ENCODE measurements around the gene ATG3.

Gene ATG3

DNA sequence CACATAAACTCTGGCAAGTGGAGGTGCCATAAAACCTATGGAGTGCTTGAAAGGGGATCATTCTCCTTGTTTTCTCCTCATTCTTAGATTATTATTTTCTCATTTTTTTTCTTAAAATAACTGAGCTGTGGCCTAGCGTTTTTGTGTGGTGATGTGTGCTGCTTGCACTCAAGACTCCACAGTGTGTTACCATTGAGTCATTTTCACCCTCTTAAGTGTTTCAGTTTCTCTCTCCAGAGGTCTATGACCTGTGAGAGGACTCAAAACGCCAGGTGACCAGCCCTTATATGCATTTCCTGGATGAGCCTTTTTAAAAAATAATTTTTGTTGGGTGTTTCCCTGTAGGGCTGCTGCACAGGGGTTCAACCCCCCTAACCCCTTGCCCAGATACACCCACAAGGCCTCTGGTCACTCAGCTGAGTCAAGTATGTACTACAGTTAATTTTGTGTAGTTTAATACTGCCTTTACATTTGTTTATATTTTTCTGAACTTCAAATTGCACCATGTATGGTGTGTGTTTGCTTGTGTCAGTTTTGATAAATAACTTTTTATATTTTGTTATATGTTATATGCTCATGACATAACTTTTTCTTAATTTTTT, 47.1 kb downstream of the ATG3 start (continued):
- TF ChIP-seq ZBTB20 (tag by site-specific recombination; IDR thresholded peaks at IDR 0.05): no peak
- no peak for TF ChIP-seq ZNF404 (tag by site-specific recombination; IDR thresholded peaks at IDR 0.05)
- TF ChIP-seq ZNF555 (tag by site-specific recombination; conservative IDR thresholded peaks at IDR 0.05): no peak

- CTCF ChIA-PET: interaction anchor here (0.7 kb wide), 3 partner anchors 43 to 246 kb away, joined by 3 to 4 read pairs (median 4); no protein-coding TSS in a partner anchor
- Histone ChIP-seq H3K9me3 (ENCODE audit: control insufficient read depth, insufficient read depth, low read depth, low read length) (no peaks in the 10 kb centered on the region), H3K36me3 (ENCODE audit: control insufficient read depth in 2 of 2, insufficient read depth in 1 of 2, low read length in 2 of 2) (no peaks in the 10 kb centered on the region), H3K4me3 (ENCODE audit: low read depth, low read length) (no peak overlapping the region), H3K27ac (ENCODE audit: extremely low read depth, low read depth, low read length) (no peak overlapping the region), H3K4me1 (ENCODE audit: control insufficient read depth, insufficient read depth, low read length) (no peaks in the 10 kb centered on the region)
- peak; percentile 95 for TF ChIP-seq SETDB1 (IDR thresholded peaks at IDR 0.05; ENCODE audit: insufficient read length, low read length)
- TF ChIP-seq ZNF837 (tag by site-specific recombination; IDR thresholded peaks at IDR 0.05): no peak
- POLR2A ChIA-PET: no interaction called here
Measured at GRCh38 chr3:112512320-112512719, 49.4 kb downstream of the ATG3 start.

GRCh38 chr3:112508860-112509259, 52.9 kb downstream of the ATG3 start:
- Histone ChIP-seq H3K4me3 (ENCODE audit: low read depth, low read length) (no peak overlapping the region), H3K27ac (ENCODE audit: extremely low read depth, low read depth, low read length) (no peak overlapping the region), H3K4me1 (ENCODE audit: control insufficient read depth, insufficient read depth, low read length) (no peaks in the 10 kb centered on the region), H3K36me3 (ENCODE audit: control insufficient read depth in 2 of 2, insufficient read depth in 1 of 2, low read length in 2 of 2) (no peaks in the 10 kb centered on the region), H3K9me3 (ENCODE audit: control insufficient read depth, insufficient read depth, low read depth, low read length) (no peaks in the 10 kb centered on the region)
- CTCF ChIA-PET: interaction anchor here (0.6 kb wide), 1 partner anchor 13 kb away, joined by 9 read pairs; no protein-coding TSS in a partner anchor
- TF ChIP-seq, protein P1, sequence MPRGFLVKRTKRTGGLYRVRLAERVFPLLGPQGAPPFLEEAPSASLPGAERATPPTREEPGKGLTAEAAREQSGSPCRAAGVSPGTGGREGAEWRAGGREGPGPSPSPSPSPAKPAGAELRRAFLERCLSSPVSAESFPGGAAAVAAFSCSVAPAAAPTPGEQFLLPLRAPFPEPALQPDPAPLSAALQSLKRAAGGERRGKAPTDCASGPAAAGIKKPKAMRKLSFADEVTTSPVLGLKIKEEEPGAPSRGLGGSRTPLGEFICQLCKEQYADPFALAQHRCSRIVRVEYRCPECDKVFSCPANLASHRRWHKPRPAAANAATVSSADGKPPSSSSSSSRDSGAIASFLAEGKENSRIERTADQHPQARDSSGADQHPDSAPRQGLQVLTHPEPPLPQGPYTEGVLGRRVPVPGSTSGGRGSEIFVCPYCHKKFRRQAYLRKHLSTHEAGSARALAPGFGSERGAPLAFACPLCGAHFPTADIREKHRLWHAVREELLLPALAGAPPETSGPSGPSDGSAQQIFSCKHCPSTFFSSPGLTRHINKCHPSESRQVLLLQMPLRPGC (tag by site-specific recombination; IDR thresholded peaks at IDR 0.05): no peak
- TF ChIP-seq ZBTB7A (tag by site-specific recombination; IDR thresholded peaks at IDR 0.05; ENCODE audit: low read depth) (no peak), ZNF701 (tag by site-specific recombination; IDR thresholded peaks at IDR 0.05) (no peak)
- POLR2A ChIA-PET: no interaction called here

- ChIA-PET CTCF (interaction anchor here (1.9 kb wide), 1 partner anchor 23 kb away, joined by 5 read pairs; no protein-coding TSS in a partner anchor), POLR2A (no interaction called here)
- TF ChIP-seq ZNF404 (tag by site-specific recombination; IDR thresholded peaks at IDR 0.05) (no peak), ZNF19 (tag by site-specific recombination; IDR thresholded peaks at IDR 0.05; ENCODE audit: low read depth) (no peak), WT1 (tag by site-specific recombination; IDR thresholded peaks at IDR 0.05) (no peak), ZNF843 (tag by site-specific recombination; IDR thresholded peaks at IDR 0.05) (no peak), ZNF175 (tag by site-specific recombination; IDR thresholded peaks at IDR 0.05) (no peak), BCL11B (tag by site-specific recombination; IDR thresholded peaks at IDR 0.05; ENCODE audit: low read depth) (no peak), ZNF548 (tag by site-specific recombination; IDR thresholded peaks at IDR 0.05) (no peak), ZNF266 (tag by site-specific recombination; IDR thresholded peaks at IDR 0.05; ENCODE audit: low read depth) (no peak), ZNF544 (tag by site-specific recombination; IDR thresholded peaks at IDR 0.05) (no peak), ZNF121 (tag by site-specific recombination; IDR thresholded peaks at IDR 0.05) (no peak), ZNF214 (tag by site-specific recombination; IDR thresholded peaks at IDR 0.05; ENCODE audit: borderline replicate concordance) (no peak), ZNF354C (tag by site-specific recombination; IDR thresholded peaks at IDR 0.05; ENCODE audit: borderline replicate concordance, low read depth) (no peak), GFI1B (tag by site-specific recombination; IDR thresholded peaks at IDR 0.05) (no peak)
- TF ChIP-seq, protein P2, sequence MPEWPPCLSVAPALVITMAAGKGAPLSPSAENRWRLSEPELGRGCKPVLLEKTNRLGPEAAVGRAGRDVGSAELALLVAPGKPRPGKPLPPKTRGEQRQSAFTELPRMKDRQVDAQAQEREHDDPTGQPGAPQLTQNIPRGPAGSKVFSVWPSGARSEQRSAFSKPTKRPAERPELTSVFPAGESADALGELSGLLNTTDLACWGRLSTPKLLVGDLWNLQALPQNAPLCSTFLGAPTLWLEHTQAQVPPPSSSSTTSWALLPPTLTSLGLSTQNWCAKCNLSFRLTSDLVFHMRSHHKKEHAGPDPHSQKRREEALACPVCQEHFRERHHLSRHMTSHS (tag by site-specific recombination; IDR thresholded peaks at IDR 0.05): no peak
- H3K27ac ChIP-seq (ENCODE audit: extremely low read depth, low read depth, low read length): no peak overlapping the region
- H3K36me3 ChIP-seq (ENCODE audit: control insufficient read depth in 2 of 2, insufficient read depth in 1 of 2, low read length in 2 of 2): no peaks in the 10 kb centered on the region
- no peaks in the 10 kb centered on the region for H3K4me1 ChIP-seq (ENCODE audit: control insufficient read depth, insufficient read depth, low read length)
- H3K9me3 ChIP-seq (ENCODE audit: control insufficient read depth, insufficient read depth, low read depth, low read length): no peaks in the 10 kb centered on the region
- H3K4me3 ChIP-seq (ENCODE audit: low read depth, low read length): no peak overlapping the region
Measured at GRCh38 chr3:112508261-112508660, 53.5 kb downstream of the ATG3 start.
